OCI-LY7 (cell line): Measurements from ENCODE around the gene RPS6KA5. TPM values are rescaled to one million over a fixed set of nuclear protein-coding genes. Genes with fewer than 3 reads are reported as not detected.

Source experiments
- BruUV-seq: library from RNA; stranded (reverse); fragments of 400-500 nt; replicated peaks from 2 replicates; lab custom pipeline; 2021; lab: Mats Ljungman, UMichigan
- CTCF ChIA-PET: fragments of 300-600 bp; sonication (Branson Sonifier 250); formaldehyde crosslinking; loops from one replicate; lab custom pipeline; 2022; ENCODE audit warnings: antibody characterized with exemption; ENCODE audit not compliant: unreplicated experiment; lab: Charles Lee
- POLR2A ChIA-PET: fragments of 300-600 bp; sonication (Branson Sonifier 250); formaldehyde crosslinking; loops from one replicate; lab custom pipeline; 2022; ENCODE audit warnings: antibody characterized with exemption; lab: Charles Lee
- DNase-seq: peaks from one replicate; pipeline ENCODE4 v3.0.0-alpha.2; 2015; ENCODE audit warnings: low spot score
- H2AFZ ChIP-seq: fragments of 200-600 bp; sonication (generic), shearing (Covaris generic); 2 replicates; pipeline ENCODE4 v1.6.1; 2014; ENCODE audit warnings: mild to moderate bottlenecking, antibody characterized with exemption, low read length, moderate library complexity
- H3K27ac ChIP-seq: fragments of 200-600 bp; sonication (generic); 2 replicates; pipeline ENCODE4 v1.5.1; 2014; ENCODE audit warnings: mixed run types, low read depth, mild to moderate bottlenecking, moderate library complexity, low read length, inconsistent platforms; ENCODE audit not compliant: poor library complexity, severe bottlenecking
- H3K36me3 ChIP-seq: fragments of 200-600 bp; sonication (generic); 2 replicates; pipeline ENCODE4 v1.6.1; 2014; ENCODE audit warnings: mild to moderate bottlenecking, antibody characterized with exemption, low read length, moderate library complexity, mixed read lengths; ENCODE audit not compliant: insufficient read depth
- H3K4me1 ChIP-seq: fragments of 200-600 bp; sonication (generic); 2 replicates; pipeline ENCODE4 v1.5.1; 2014; ENCODE audit warnings: mild to moderate bottlenecking, low read length; ENCODE audit not compliant: insufficient read depth, poor library complexity, severe bottlenecking
- H3K4me2 ChIP-seq: fragments of 200-600 bp; sonication (generic); 2 replicates; pipeline ENCODE4 v1.6.1; 2014; ENCODE audit warnings: mild to moderate bottlenecking, low read length
- H3K4me3 ChIP-seq: fragments of 200-600 bp; sonication (generic); 2 replicates; pipeline ENCODE4 v1.5.1; 2014; ENCODE audit warnings: mild to moderate bottlenecking, low read depth, low read length; ENCODE audit not compliant: poor library complexity, severe bottlenecking
- H3K79me2 ChIP-seq: fragments of 200-600 bp; sonication (generic); 2 replicates; pipeline ENCODE4 v1.6.1; 2016; ENCODE audit warnings: low read depth, mild to moderate bottlenecking, low read length, moderate library complexity, mixed read lengths; ENCODE audit not compliant: insufficient read depth
- H3K9me2 ChIP-seq: fragments of 200-600 bp; sonication (generic); 2 replicates; pipeline ENCODE4 v1.6.1; 2016; ENCODE audit warnings: mild to moderate bottlenecking, low read length, mixed read lengths; ENCODE audit not compliant: insufficient read depth
- H3K9me3 ChIP-seq: fragments of 200-600 bp; sonication (generic); 2 replicates; pipeline ENCODE4 v1.6.1; 2014; ENCODE audit warnings: mild to moderate bottlenecking, mixed run types, low read length, mixed read lengths
- H4K20me1 ChIP-seq: fragments of 200-600 bp; sonication (generic); 2 replicates; pipeline ENCODE4 v1.6.1; 2014; ENCODE audit warnings: mild to moderate bottlenecking, antibody characterized with exemption, low read length, moderate library complexity, mixed read lengths; ENCODE audit not compliant: insufficient read depth
- CTCF ChIP-seq: fragments of 200-600 bp; sonication (generic); conservative IDR thresholded peaks from 2 replicates; pipeline ENCODE4 v1.5.1; 2014; ENCODE audit warnings: mild to moderate bottlenecking, antibody characterized with exemption, low read length, moderate library complexity, mixed read lengths
- EZH2phosphoT487 ChIP-seq: fragments of 200-600 bp; sonication (generic); IDR thresholded peaks from 2 replicates; pipeline ENCODE4 v1.6.1; 2018; ENCODE audit warnings: low read depth, borderline replicate concordance, mild to moderate bottlenecking, mixed run types, antibody characterized with exemption, low read length, moderate library complexity, mixed read lengths
- intact Hi-C: fragments of 100-400 bp; cut with micrococcal nuclease; formaldehyde crosslinking; loops from one replicate; pipeline ENCODE4 v1.10.0; 2022; ENCODE audit not compliant: unreplicated experiment
- total RNA-seq, 2 experiments: library from RNA; depleted of rRNA in 1 of 2; stranded (reverse); fragments of >200 nt in 1 of 2; shearing (Covaris generic) in 1 of 2; gene quantifications; 2 replicates each; pipeline ENCODE4 v1.2.3, GENCODE V29; 2014 to 2022

The RPS6KA5 gene
- total RNA-seq, 2 experiments from 2014 or later = 9.6 to 12.7 TPM

GRCh38 chr14:91046488-91047072 is 13.9 kb downstream of the RPS6KA5 start:
- DNase-seq = no peak
- TF ChIP-seq CTCF (no peak), EZH2phosphoT487 (no peak)
- ChIA-PET CTCF (no interaction called here), POLR2A (interaction anchor here (0.6 to 0.7 kb wide), 3 partner anchors 13 to 94 kb away, joined by 3 to 5 read pairs (median 3); no protein-coding TSS in a partner anchor)
- peaks cover 12% of the 10 kb centered on the region; the same call in 1 of the 2 replicates for H3K79me2 ChIP-seq
- no peak overlapping the region for H3K4me3 ChIP-seq
- H3K36me3 ChIP-seq = no peaks in the 10 kb centered on the region
- H3K4me1 ChIP-seq = peaks cover 39% of the 10 kb centered on the region
- no TSS peak for BruUV-seq
- no peaks in the 10 kb centered on the region for H3K9me3 ChIP-seq
- peak overlapping the region; percentile 47 for H3K4me2 ChIP-seq
- intact Hi-C loops = no loop called here
- no peak overlapping the region for H2AFZ ChIP-seq
- no peaks in the 10 kb centered on the region for H3K9me2 ChIP-seq
- H4K20me1 ChIP-seq = no peaks in the 10 kb centered on the region
- no peak overlapping the region for H3K27ac ChIP-seq

- intact Hi-C loops = no loop called here
- peaks cover 19% of the 10 kb centered on the region for H3K4me1 ChIP-seq
- ChIA-PET POLR2A (interaction anchor here (0.5 to 2.0 kb wide), 9 partner anchors 10 to 999 kb away, joined by 3 to 8 read pairs (median 3); partner anchors contain the start of gene RPS6KA5), CTCF (interaction anchor here (0.6 kb wide), 1 partner anchor 1078 kb away, joined by 3 read pairs; no protein-coding TSS in a partner anchor)
- TF ChIP-seq CTCF = no peak
- TF ChIP-seq EZH2phosphoT487 = no peak
- peaks cover 3% of the 10 kb centered on the region; the same call in 1 of the 2 replicates for H3K79me2 ChIP-seq
- H4K20me1 ChIP-seq = no peaks in the 10 kb centered on the region
- no peaks in the 10 kb centered on the region for H3K36me3 ChIP-seq
- no peaks in the 10 kb centered on the region for H3K9me3 ChIP-seq
- no peak overlapping the region for H3K4me2 ChIP-seq
- no peak overlapping the region for H3K27ac ChIP-seq
- DNase-seq = no peak
- no peak overlapping the region for H2AFZ ChIP-seq
- H3K4me3 ChIP-seq = no peak overlapping the region
- H3K9me2 ChIP-seq = no peaks in the 10 kb centered on the region
- no TSS peak for BruUV-seq
These were observed 19.0 kb downstream of the RPS6KA5 start for GRCh38 chr14:91041450-91041849.

GRCh38 chr14:91040545-91040944 is 19.9 kb downstream of the RPS6KA5 start:
- BruUV-seq = no TSS peak
- no peaks in the 10 kb centered on the region for H3K9me2 ChIP-seq
- ChIA-PET CTCF (no interaction called here), POLR2A (interaction anchor here (0.7 to 2.0 kb wide), 3 partner anchors 11 to 134 kb away, joined by 3 to 5 read pairs (median 4); no protein-coding TSS in a partner anchor)
- no peak overlapping the region for H2AFZ ChIP-seq
- no peaks in the 10 kb centered on the region for H3K36me3 ChIP-seq
- no peaks in the 10 kb centered on the region for H3K9me3 ChIP-seq
- no peak overlapping the region for H3K27ac ChIP-seq
- intact Hi-C loops = no loop called here
- no peaks in the 10 kb centered on the region for H3K79me2 ChIP-seq
- TF ChIP-seq CTCF = no peak
- no peak for TF ChIP-seq EZH2phosphoT487
- H3K4me2 ChIP-seq = no peak overlapping the region
- DNase-seq = no peak
- H4K20me1 ChIP-seq = no peaks in the 10 kb centered on the region
- no peak overlapping the region for H3K4me3 ChIP-seq
- H3K4me1 ChIP-seq = peaks cover 10% of the 10 kb centered on the region
